HG03135 (cell line): ENCODE data around the gene WDR48.
A peak's percentile ranks its signal among the peaks of the same experiment; 100 is the strongest.

Source experiments
- ATAC-seq: cut with Tn5 transposase; IDR thresholded peaks from one replicate; pipeline ENCODE4 v1.9.1; 2021; ENCODE audit warnings: mild to moderate bottlenecking, moderate library complexity; ENCODE audit not compliant: unreplicated experiment

Gene WDR48

DNA sequence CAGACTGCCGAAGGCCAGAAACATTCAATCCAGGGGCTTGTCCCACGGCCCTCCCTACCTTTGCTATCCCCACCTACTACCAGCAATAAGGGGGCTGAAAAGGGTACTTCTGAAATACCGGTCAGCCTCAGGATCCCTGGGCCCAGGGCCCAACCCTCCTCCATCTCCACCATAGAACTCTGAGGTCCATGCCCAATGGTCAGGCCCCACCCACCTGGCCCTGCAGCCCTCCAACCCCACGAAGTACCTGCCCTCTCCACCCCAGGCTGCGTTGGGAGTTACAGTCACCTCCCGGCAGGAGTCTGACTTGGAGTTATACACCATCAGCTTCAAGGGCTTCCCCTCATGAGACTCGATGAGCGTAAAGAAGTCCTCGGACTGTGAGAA lies 48.7 kb downstream of the WDR48 start:
- ATAC-seq: no peak

GRCh38 chr3:39101022-39101689 lies 49.3 kb downstream of the WDR48 start:
- ATAC-seq: no peak

GRCh38 chr3:39102504-39103323 lies 50.9 kb downstream of the WDR48 start:
- ATAC-seq: no peak

- no peak for ATAC-seq
Measured at GRCh38 chr3:39103324-39103693, 51.5 kb downstream of the WDR48 start.

GRCh38 chr3:39103791-39104552 lies 52.2 kb downstream of the WDR48 start:
- ATAC-seq: no peak

DNA sequence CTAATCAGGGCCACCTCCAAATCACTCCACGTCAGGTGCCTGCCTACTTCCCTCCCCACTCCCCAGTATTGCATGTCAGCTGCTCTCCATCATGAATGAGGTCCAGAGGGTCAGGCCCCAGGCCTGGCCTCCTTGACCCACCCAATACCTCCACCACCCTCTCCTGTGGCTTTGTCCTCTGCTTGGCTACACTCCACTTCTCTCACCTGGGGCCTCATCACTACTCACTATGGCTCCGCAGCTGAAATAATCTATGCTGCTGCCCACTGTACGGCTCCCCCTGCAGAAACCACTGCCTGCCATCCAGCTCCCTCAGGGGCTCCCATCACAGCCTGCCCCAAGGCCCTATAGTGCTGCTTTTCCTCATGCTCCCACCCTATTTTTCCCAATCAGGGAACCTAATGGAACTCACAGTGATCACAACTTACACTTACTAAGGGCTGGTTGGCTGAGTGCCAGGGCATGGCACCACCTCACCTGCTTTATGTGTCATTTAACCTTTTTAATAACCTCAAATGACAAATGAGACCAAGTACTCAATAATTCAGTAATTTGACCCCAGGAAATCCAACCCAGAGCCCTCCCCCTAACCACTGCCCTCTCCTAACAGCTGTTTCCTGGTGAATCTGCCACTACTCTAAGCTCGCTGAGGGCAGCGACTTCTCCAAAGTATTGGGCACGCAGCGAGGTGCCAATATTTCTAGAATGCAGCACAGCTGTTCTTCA lies 53.3 kb downstream of the WDR48 start:
- no peak for ATAC-seq

- ATAC-seq: no peak
Measured at GRCh38 chr3:39105687-39106063, 53.9 kb downstream of the WDR48 start.

GRCh38 chr3:39106281-39106811 lies 54.5 kb downstream of the WDR48 start:
- no peak for ATAC-seq

GRCh38 chr3:39106851-39107387 lies 55.1 kb downstream of the WDR48 start:
- ATAC-seq: no peak

DNA sequence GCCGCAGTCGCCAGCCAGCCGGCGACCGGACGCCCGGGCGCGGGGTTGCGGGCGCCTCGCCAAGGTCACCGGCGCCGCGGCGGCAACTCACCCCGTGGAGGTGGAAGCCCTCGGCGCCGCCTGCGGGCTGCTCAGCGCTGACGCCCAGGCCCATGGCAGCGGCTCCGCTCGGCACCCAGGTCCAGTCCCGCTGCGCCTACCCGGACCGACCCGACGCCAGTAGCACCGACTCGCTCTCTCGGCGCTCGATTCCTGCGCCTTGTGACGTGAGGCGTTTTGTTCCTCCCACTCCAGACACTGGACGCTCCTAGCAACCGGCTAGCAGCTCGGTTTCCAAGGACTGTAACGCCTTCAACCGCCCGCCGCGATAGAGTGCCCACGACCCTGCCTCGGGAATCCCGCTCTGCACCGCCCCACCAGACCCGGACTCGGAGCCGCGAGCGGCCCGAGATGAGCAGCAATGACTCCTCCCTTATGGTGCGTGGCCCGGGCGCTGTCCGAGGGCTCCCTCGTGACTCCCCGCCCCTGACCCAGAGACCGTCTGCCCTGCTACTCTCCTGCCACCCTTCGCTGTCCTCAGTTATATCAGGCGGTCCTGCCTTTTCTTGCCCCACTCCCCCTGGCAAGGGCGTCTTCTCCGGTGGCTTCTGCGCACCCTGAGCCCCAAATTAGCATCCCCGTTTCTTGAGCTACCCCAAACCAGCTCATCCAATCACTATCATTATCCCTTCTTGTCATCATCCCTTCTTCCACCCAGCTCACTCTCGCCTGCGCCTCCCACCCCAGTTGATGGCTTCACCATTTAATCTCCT lies 55.8 kb downstream of the WDR48 start, which contains the start of the genes GORASP1 and TTC21A:
GORASP1 (minus strand) TSS at position 240 of the 812 bp plus-strand sequence; CDS start at position 154, 86 bp downstream.
TTC21A (plus strand) TSS at position 293 of the 812 bp plus-strand sequence; CDS start at position 451, 158 bp downstream.
- no peak for ATAC-seq

DNA sequence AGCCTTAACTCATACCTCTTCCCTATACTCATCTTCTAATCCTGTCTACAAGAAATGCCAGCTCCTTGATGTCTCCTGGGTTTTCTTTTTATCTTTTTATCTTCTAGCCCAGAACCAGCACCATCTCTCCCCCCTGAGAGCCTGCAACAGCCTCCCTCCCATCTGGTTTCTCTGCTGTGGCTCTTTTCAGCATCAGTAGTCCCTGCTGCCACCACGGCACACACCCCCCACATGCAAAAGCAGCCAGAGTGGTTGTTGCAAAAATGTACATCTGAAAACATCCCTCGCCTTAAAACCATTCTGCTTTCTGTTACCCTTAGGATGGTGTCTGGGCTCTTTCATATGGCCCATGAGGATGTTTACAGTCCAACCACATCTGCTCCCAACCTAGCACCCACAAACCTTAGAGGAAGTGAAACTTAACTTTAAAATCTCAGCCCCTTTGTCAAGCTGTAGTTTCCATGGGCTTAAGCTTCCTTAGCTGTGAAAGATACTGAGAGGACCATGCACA lies 56.4 kb downstream of the WDR48 start:
- ATAC-seq: peak; percentile 84

DNA sequence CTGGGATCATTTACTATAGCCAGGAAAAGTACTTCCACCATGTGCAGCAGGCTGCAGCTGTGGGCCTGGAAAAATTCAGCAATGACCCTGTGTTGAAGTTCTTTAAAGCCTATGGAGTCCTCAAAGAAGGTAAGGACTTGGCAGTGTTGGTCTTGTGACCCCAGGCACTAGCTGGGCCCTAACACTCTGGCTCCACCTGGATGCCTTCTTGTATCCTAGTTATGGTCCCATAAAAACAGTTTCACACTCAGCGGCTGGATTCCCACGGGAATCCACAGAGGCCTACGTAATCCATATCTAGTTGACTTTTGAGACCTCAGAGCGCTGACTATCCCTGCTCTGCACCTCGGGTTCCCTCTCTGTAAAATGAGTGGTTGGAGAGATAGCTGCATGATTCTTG lies 57.3 kb downstream of the WDR48 start:
- ATAC-seq: no peak

DNA sequence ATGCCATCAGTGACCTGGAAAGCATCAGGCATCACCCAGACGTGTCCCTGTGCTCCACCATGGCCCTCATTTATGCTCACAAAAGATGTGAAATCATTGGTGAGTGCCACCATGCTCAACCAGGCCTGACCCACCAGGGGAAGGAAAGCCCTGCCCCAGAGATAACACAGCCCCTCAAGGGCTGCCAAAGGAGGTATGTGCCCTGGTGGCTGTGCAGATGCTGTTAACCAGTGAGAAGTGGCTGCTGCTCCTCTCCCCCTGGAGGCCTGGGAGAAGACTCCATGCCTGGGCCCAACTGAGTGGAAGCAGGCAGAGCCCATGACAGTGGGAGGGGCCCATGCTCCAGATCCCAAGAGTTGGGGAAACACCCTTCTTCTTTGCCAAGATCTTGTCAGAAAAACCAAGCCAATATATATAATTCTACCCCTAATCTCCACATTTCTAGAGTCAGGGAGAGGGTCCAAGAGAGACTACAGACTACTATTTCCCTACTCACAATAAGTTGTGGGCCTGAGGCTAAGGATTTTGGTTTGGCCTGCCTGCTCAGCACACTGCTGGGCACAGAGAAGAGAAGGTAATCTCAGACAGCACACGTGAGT lies 58.3 kb downstream of the WDR48 start:
- no peak for ATAC-seq

DNA sequence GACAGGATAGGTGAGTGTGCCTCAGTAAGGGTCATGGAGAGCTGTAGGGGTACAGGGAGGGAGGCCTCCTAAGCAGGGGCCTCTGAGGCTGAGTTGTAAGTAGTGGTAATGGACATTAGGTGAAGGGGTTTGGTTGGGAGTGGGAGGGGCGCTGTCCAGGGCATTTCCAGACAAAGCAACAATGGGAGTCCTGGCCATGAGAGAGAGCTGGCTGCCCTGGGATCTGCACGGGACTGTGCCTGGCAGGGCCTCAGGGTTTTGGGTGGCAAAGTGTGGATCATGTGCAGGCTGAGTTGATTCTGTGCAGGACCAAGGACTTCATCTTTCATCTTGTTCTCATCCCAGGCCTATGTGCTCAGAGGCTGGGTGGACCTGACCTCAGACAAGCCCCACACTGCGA lies 60.3 kb downstream of the WDR48 start:
- ATAC-seq: no peak

DNA sequence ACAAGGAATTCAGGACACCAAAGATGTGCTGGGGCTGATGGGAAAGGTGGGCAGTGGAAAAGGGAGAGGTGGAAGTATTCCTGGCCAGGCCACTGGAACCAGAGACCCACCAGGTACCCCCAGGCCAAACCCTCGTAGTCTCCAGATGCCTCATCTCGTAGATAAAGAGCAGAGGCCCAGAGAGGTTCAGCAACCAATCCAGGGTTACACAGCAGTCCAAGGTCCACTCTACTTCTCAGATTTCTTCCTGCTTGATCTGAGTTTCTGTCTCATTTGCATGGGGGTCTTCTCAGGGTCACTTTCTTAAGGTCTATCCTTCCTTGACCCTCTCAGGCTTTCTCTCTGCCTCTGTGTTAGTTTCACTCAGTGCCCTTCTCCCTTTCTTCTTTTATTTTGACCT lies 60.7 kb downstream of the WDR48 start:
- ATAC-seq: no peak

DNA sequence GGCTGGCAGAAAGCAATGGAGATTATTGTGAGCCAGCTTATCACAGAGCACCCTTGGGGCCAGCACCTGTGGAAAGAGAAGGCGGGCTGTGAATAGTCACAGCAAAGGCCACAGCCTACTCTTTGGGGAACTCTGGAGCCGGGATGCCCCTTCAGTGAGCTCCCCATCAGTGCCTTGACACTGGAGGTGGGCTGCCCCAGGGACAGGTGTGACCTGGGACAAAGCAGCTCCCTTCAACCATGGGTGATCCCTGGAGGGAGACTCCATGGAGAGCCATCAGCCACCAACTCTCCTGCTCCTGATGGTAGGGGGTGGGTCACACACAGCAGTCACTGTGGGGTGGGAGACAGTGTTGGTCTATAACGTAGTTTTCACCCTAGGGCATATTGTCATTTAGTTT lies 61.5 kb downstream of the WDR48 start:
- ATAC-seq: no peak

DNA sequence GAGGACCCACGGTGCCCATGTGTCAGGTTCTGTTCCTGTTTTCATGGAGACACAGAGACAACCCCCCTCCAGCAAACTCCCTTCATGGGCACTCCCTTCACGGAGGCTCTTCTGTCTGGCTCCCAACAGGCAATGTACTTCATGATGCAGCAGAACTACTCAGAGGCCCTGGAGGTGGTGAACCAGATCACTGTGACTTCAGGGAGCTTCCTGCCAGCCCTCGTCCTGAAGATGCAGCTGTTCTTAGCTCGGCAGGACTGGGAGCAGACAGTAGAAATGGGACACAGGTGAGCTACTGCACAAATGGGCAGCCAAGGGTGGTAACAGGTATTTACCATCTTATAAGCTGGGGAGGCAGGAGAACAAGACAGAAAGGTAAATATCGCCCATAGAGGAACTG lies 62.6 kb downstream of the WDR48 start:
- no peak for ATAC-seq

GRCh38 chr3:39115870-39116269 lies 64.1 kb downstream of the WDR48 start:
- no peak for ATAC-seq

- no peak for ATAC-seq
Measured at GRCh38 chr3:39118079-39118478, 66.3 kb downstream of the WDR48 start.
